ENCODE results near the gene PIGBOS1. TPM values are rescaled to one million over a fixed set of nuclear protein-coding genes. Genes with fewer than 3 reads are reported as not detected.

The PIGBOS1 gene
- total and polyA plus RNA-seq, 9 of the 15 experiments (the other 6 are each of a cell fraction or from before 2014, with no cell fraction given), result 25.2 to 76.2 (median 46.0) TPM

DNA sequence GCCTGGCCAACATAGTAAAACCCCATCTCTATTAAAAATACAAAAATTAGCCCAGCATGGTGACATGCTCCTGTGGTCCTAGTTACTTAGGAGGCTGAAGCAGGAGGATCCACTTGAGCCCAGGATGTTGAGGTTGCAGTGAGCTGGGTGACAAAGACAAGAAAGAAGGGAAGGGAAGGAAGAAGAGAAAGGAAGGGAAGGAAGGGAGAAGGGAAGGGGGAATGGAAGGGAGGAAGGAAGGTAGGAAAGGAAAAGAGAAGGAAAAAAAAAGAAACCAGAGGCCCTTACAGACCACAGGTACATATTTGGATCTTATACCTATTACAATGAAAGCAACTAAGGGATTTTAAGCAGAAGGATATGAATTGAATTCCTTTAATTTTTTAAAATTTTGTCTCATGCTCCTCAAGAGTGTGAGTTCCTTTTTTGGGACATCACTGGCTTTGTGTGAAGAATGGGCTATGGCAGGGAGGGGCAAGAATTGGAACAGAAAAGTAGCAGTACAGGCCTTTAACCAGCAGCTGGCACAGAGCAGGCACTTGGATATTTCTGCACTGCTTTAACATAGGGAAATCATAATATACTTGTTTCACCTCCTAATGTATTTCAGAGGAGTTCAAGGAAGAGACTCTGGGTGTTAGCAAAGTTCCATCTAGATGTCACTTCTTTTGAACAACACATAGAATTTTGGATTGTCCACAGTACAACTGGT lies 37.2 kb downstream of the PIGBOS1 start (continued):
- TF ChIP-seq ZC3H11A (IDR thresholded peaks at IDR 0.05; ENCODE audit: low read depth, low read length) (no peak), NFYB (IDR thresholded peaks at IDR 0.05; ENCODE audit: extremely low read depth, insufficient read length) (no peak), KDM2B (CRISPR knock-in tag; IDR thresholded peaks at IDR 0.05) (no peak), SMC3 (conservative IDR thresholded peaks at IDR 0.05; ENCODE audit: insufficient read depth, low read depth, low read length) (no peak), PTTG1 (tag; IDR thresholded peaks at IDR 0.05; ENCODE audit: low read depth) (no peak), MYNN (IDR thresholded peaks at IDR 0.05) (no peak), MYNN (CRISPR knock-in tag; IDR thresholded peaks at IDR 0.05) (no peak), ZKSCAN8 (CRISPR knock-in tag; IDR thresholded peaks at IDR 0.05) (no peak), POLR2A (conservative IDR thresholded peaks at IDR 0.05) (no peak), MECOM (CRISPR knock-in tag; IDR thresholded peaks at IDR 0.05) (no peak), NFATC3 (IDR thresholded peaks at IDR 0.05) (no peak), RBM39 (optimal IDR thresholded peaks at IDR 0.05; ENCODE audit: low read depth, low read length) (no peak), ZNF444 (CRISPR knock-in tag; IDR thresholded peaks at IDR 0.05) (no peak), XRCC5 (IDR thresholded peaks at IDR 0.05; ENCODE audit: low read depth, low read length) (no peak), BACH1 (tag; IDR thresholded peaks at IDR 0.05) (no peak), ZNF174 (CRISPR knock-in tag; IDR thresholded peaks at IDR 0.05) (no peak), KDM4B (IDR thresholded peaks at IDR 0.05; ENCODE audit: borderline replicate concordance in 2 of 2, low read depth in 1 of 2) (no peak)
- TF ChIP-seq, protein P1, sequence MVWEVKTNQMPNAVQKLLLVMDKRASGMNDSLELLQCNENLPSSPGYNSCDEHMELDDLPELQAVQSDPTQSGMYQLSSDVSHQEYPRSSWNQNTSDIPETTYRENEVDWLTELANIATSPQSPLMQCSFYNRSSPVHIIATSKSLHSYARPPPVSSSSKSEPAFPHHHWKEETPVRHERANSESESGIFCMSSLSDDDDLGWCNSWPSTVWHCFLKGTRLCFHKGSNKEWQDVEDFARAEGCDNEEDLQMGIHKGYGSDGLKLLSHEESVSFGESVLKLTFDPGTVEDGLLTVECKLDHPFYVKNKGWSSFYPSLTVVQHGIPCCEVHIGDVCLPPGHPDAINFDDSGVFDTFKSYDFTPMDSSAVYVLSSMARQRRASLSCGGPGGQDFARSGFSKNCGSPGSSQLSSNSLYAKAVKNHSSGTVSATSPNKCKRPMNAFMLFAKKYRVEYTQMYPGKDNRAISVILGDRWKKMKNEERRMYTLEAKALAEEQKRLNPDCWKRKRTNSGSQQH (CRISPR knock-in tag; IDR thresholded peaks at IDR 0.05), result peak; percentile 85; the same call in 1 of the 2 replicates
- TF ChIP-seq, protein P2, sequence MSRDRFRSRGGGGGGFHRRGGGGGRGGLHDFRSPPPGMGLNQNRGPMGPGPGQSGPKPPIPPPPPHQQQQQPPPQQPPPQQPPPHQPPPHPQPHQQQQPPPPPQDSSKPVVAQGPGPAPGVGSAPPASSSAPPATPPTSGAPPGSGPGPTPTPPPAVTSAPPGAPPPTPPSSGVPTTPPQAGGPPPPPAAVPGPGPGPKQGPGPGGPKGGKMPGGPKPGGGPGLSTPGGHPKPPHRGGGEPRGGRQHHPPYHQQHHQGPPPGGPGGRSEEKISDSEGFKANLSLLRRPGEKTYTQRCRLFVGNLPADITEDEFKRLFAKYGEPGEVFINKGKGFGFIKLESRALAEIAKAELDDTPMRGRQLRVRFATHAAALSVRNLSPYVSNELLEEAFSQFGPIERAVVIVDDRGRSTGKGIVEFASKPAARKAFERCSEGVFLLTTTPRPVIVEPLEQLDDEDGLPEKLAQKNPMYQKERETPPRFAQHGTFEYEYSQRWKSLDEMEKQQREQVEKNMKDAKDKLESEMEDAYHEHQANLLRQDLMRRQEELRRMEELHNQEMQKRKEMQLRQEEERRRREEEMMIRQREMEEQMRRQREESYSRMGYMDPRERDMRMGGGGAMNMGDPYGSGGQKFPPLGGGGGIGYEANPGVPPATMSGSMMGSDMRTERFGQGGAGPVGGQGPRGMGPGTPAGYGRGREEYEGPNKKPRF (IDR thresholded peaks at IDR 0.05; ENCODE audit: low read depth, low read length), result no peak
- TF ChIP-seq, protein P3, sequence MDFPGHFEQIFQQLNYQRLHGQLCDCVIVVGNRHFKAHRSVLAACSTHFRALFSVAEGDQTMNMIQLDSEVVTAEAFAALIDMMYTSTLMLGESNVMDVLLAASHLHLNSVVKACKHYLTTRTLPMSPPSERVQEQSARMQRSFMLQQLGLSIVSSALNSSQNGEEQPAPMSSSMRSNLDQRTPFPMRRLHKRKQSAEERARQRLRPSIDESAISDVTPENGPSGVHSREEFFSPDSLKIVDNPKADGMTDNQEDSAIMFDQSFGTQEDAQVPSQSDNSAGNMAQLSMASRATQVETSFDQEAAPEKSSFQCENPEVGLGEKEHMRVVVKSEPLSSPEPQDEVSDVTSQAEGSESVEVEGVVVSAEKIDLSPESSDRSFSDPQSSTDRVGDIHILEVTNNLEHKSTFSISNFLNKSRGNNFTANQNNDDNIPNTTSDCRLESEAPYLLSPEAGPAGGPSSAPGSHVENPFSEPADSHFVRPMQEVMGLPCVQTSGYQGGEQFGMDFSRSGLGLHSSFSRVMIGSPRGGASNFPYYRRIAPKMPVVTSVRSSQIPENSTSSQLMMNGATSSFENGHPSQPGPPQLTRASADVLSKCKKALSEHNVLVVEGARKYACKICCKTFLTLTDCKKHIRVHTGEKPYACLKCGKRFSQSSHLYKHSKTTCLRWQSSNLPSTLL (IDR thresholded peaks at IDR 0.05), result no peak
- TF ChIP-seq, protein P4, sequence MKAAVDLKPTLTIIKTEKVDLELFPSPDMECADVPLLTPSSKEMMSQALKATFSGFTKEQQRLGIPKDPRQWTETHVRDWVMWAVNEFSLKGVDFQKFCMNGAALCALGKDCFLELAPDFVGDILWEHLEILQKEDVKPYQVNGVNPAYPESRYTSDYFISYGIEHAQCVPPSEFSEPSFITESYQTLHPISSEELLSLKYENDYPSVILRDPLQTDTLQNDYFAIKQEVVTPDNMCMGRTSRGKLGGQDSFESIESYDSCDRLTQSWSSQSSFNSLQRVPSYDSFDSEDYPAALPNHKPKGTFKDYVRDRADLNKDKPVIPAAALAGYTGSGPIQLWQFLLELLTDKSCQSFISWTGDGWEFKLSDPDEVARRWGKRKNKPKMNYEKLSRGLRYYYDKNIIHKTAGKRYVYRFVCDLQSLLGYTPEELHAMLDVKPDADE (conservative IDR thresholded peaks at IDR 0.05; ENCODE audit: control insufficient read depth, low read depth, low read length), result no peak
- TF ChIP-seq, protein P5, sequence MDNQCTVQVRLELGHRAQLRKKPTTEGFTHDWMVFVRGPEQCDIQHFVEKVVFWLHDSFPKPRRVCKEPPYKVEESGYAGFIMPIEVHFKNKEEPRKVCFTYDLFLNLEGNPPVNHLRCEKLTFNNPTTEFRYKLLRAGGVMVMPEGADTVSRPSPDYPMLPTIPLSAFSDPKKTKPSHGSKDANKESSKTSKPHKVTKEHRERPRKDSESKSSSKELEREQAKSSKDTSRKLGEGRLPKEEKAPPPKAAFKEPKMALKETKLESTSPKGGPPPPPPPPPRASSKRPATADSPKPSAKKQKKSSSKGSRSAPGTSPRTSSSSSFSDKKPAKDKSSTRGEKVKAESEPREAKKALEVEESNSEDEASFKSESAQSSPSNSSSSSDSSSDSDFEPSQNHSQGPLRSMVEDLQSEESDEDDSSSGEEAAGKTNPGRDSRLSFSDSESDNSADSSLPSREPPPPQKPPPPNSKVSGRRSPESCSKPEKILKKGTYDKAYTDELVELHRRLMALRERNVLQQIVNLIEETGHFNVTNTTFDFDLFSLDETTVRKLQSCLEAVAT (IDR thresholded peaks at IDR 0.05), result 0 out of 4 replicates have a peak, but pooled peaks of 1 of the 2 experiments have one; percentile 31
